DMS79 treated with DMSO at 0.1 percent for 48 hours (cell line): ENCODE results near the gene SOD1.
A peak's percentile ranks its signal among the peaks of the same experiment; 100 is the strongest.
"Not testable (repeated sequence)": the region's sequence is repeated elsewhere in the genome, so short reads cannot be mapped to it uniquely, and the experiment has no call there.

Source experiments
- DNase-seq: peaks from one replicate; lab custom pipeline; 2025; lab: John Stamatoyannopoulos, UW

Gene SOD1

DNA sequence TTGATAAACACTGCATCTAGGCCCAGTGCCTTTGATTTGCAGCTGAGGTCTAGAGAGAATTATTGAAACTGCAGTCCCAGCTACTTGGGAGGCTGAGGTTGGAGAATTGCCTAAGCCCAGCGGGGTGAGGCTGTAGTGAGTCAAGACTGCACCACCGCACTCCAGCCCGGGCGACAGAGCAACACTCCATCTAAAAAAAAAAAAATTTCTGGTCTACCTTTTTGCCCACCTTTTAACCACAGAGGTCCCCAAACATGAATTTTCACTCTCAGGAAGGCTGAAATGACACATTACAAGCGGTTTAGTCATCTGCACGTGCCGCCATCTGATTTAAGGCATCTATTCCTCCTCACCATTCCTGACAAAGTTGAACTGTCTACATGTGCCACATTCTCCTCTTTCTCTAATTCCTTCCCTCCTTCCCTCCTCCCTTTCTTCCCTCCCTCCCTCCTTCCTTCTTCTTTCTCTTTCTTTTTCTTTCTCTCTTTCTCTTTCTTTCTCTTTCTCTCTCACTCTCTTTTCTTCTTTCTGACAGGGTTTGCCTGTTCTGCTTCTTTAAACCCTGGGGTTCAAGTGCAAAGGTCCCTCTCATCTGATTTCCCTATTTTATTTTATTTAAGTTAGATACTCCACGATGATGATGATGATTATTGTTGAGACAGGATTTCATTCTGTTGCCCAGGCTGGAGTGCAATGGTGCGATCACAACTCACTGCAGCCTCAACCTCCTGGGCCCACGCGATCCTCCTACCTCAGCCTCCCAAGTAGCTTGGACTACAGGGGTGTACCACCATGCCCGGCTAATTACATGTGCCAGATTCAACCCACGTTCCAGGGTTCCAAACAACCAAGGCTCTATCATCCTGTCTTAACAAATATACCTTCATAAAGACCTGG, 3.0 kb upstream of the SOD1 start:
- no peak for DNase-seq

DNA sequence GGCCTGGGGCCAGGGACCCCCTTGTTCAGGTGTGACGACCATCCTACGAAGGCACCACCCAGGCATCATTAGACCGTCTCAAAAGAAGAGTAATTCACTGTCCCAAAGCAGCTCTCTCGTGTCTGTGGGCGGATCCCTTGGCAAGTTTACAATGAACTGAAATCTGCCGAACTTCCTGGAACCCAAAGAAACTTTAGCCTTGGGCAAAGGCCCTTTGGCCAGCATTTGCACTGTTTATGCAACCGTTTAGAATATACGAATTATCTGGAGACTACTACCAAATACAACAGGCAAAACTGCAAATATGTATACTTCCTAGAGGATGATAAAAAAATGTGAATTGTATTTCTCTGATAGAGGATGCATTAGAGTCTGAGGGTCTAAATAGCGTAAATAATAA, 1.4 kb upstream of the SOD1 start:
- no peak for DNase-seq

GRCh38 chr21:31659286-31659535, 282 bp upstream of the SOD1 start:
- no peak for DNase-seq

GRCh38 chr21:31660259-31660565, 719 bp downstream of the SOD1 start:
- peak; percentile 32 for DNase-seq

- DNase-seq, result peak; percentile 11
Observed at GRCh38 chr21:31660591-31660990, 1.1 kb downstream of the SOD1 start.

- DNase-seq, result no peak
Observed at GRCh38 chr21:31663584-31664249, 4.2 kb downstream of the SOD1 start.

GRCh38 chr21:31665397-31665796, 5.9 kb downstream of the SOD1 start:
- DNase-seq, result no peak

- not testable (repeated sequence) for DNase-seq
Observed at GRCh38 chr21:31665869-31666268, 6.4 kb downstream of the SOD1 start.

DNA sequence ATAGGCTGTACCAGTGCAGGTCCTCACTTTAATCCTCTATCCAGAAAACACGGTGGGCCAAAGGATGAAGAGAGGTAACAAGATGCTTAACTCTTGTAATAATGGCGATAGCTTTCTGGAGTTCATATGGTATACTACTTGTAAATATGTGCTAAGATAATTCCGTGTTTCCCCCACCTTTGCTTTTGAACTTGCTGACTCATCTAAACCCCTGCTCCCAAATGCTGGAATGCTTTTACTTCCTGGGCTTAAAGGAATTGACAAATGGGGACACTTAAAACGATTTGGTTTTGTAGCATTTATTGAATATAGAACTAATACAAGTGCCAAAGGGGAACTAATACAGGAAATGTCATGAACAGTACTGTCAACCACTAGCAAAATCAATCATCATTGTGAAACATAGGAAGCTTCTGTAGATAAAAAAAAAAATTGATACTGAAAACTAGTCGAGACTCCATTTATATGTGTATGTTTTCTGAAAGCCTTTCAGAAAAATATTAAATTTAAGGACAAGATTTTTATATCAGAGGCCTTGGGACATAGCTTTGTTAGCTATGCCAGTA, 7.0 kb downstream of the SOD1 start:
- no peak for DNase-seq

- no peak for DNase-seq
Observed at GRCh38 chr21:31667132-31667531, 7.6 kb downstream of the SOD1 start.

DNA sequence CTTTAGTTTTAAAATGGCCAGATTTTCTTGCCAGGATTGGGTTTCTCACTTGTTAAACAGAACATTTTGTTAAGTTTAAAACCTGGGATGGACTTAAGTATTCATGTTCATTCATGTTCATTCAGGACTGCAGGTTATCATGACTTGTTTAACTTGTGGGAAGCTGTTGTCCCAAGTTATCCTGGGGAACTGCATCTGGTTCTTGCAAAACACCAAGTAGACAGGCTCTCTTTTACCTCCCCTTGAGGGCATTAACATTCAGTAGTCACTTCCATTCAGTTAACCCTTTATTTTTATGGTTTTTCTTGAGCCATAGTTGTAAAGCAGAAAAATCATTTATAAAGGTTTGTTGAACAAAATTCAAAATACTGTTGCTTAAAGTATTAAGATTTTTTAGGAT, 8.1 kb downstream of the SOD1 start:
- no peak for DNase-seq

DNA sequence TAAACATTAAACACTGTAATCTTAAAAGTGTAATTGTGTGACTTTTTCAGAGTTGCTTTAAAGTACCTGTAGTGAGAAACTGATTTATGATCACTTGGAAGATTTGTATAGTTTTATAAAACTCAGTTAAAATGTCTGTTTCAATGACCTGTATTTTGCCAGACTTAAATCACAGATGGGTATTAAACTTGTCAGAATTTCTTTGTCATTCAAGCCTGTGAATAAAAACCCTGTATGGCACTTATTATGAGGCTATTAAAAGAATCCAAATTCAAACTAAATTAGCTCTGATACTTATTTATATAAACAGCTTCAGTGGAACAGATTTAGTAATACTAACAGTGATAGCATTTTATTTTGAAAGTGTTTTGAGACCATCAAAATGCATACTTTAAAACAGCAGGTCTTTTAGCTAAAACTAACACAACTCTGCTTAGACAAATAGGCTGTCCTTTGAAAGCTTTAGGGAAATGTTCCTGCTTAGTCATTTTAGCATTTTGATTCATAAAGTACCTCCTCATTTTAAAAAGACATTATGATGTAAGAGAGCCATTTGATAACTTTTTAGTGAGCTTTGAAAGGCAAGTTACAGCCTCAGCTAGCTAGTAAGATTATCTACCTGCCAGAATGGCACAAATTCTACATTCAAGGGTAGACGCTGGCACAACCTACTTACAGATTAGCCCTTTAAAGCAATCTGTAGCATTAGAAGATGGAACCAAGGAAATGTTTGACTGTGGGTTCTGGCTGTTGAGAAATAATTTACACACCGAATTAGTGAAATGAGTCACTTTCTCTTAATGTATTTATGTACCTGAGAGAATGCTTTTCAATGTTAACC, 9.4 kb downstream of the SOD1 start:
- DNase-seq, result no peak

GRCh38 chr21:31670070-31670469, 10.6 kb downstream of the SOD1 start:
- DNase-seq, result no peak

DNA sequence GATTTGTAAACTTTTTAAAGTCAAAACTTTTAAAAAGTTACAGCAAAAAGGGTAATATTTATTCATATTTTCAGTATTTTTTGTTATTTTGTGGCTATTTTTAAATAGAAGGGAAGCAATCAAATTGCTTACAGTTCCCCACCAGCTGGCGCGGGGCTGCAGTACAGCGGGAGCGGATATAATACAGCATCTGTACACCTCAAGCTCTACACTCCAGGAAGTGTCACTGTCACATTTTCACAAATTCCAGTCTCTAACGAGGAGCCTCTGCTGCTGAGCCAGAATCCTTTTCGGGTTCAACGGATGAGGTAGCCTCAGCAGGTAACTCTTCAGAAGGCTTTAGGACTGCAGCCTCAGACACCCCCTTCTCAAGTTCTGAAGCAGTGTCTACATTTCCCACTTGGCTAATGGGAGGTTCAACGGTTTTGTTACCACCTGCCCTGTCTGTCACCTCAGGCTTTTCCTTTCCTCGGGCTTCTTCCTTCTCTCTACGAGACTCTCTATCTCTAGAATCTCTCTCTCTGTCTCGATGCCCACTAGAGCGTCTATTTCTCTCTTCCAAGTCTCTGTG, 11.7 kb downstream of the SOD1 start:
- no peak for DNase-seq

- DNase-seq, result no peak
Observed at GRCh38 chr21:31671931-31672330, 12.4 kb downstream of the SOD1 start.

GRCh38 chr21:31673321-31673912, 13.9 kb downstream of the SOD1 start:
- DNase-seq, result no peak

- DNase-seq, result no peak
Observed at GRCh38 chr21:31675318-31675717, 15.8 kb downstream of the SOD1 start.

- DNase-seq, result no peak
Observed at GRCh38 chr21:31675960-31676359, 16.5 kb downstream of the SOD1 start.

DNA sequence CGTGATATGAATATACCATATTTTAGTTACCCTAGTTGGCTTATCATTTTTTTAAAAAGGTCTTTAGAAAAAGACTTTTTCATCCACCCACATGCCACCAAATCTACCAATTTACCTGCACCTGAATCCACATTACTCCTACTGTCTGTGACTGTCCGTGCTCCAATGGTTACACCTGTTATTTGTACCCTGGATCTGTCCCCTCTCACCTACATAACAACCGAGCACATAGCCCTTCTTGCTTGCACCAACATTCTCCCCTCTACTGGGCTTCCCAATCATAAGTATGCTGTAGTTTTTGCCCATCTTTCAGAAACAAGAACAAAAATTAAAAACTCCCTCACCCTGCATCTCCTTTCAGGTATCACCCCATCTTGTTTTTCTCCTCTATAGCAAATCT, 17.6 kb downstream of the SOD1 start:
- DNase-seq, result no peak

DNA sequence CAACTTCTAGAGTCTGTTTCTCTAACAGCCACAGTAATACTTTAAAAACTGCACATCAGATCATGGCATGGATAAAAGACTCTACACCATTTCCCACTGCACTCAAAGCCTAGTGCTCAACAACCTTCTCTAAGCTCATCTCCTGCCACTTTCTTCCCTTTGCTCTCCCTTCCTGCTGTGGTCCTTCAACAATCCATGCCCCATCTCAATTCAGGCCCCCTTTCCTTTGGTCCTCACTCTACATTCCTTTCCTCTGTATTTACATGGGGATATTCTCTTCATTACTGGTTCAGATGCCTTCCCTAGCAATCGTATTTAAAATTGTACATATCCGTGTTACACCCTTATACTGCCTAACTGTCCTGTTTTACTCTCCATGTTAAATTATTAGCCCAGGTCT, 19.0 kb downstream of the SOD1 start:
- no peak for DNase-seq

- DNase-seq, result no peak
Observed at GRCh38 chr21:31682620-31683019, 23.1 kb downstream of the SOD1 start.

GRCh38 chr21:31683029-31683428, 23.5 kb downstream of the SOD1 start:
- no peak for DNase-seq
